Panc1 (cell line): Measurements from ENCODE around the gene HIPK2.

Experiments used
- CTCF ChIP-seq: fragments of 450-650 bp; IDR thresholded peaks from 2 replicates; pipeline ENCODE4 v1.5.1; 2017; ENCODE audit warnings: mild to moderate bottlenecking
- POLR2AphosphoS5 ChIP-seq: IDR thresholded peaks from 2 replicates; pipeline ENCODE4 v1.6.1; 2012; ENCODE audit warnings: mild to moderate bottlenecking, low read depth, low read length, moderate library complexity
- SIN3A ChIP-seq: IDR thresholded peaks from 2 replicates; pipeline ENCODE4 v1.6.1; 2012; ENCODE audit warnings: low read depth, mild to moderate bottlenecking, low read length, moderate library complexity, borderline replicate concordance; ENCODE audit not compliant: insufficient read depth

- TF ChIP-seq CTCF (no peak), POLR2AphosphoS5 (no peak), SIN3A (no peak)
Observed at GRCh38 chr7:139563856-139564255, 213.9 kb downstream of the HIPK2 start.
